Mesendoderm (in vitro differentiated cells): Measurements from ENCODE around the gene AFF1.
A peak's percentile ranks its signal among the peaks of the same experiment; 100 is the strongest.

Source experiments
- DNase-seq: peaks from one replicate; pipeline ENCODE4 v3.0.0; 2013
- H2AK5ac ChIP-seq: 2 replicates; pipeline ENCODE4 v1.6.1; 2013; ENCODE audit warnings: low read length, inconsistent platforms
- H2BK120ac ChIP-seq: 2 replicates; pipeline ENCODE4 v1.6.1; 2013; ENCODE audit warnings: low read depth, mild to moderate bottlenecking, low read length, moderate library complexity, mixed read lengths
- H2BK15ac ChIP-seq: replicated peaks from 2 replicates; pipeline ENCODE4 v1.6.1; 2013; ENCODE audit warnings: low read depth, mild to moderate bottlenecking, moderate library complexity
- H2BK5ac ChIP-seq: 2 replicates; pipeline ENCODE4 v1.6.1; 2013; ENCODE audit warnings: low read length, inconsistent platforms
- H3K18ac ChIP-seq: 2 replicates; pipeline ENCODE4 v1.6.1; 2013; ENCODE audit warnings: mild to moderate bottlenecking, low read length, mixed read lengths
- H3K23ac ChIP-seq: one replicate; pipeline ENCODE4 v1.6.1; 2013; ENCODE audit warnings: low read length
- H3K27ac ChIP-seq: 2 replicates; pipeline ENCODE4 v1.5.1; 2013; ENCODE audit warnings: low read depth, mild to moderate bottlenecking, inconsistent platforms, low read length, moderate library complexity
- H3K27me3 ChIP-seq: 2 replicates; pipeline ENCODE4 v1.6.1; 2013; ENCODE audit warnings: low read length, control low read depth, mild to moderate bottlenecking, inconsistent platforms; ENCODE audit not compliant: insufficient read depth, poor library complexity
- H3K36me3 ChIP-seq: 2 replicates; pipeline ENCODE4 v1.6.1; 2013; ENCODE audit warnings: low read length, inconsistent platforms; ENCODE audit not compliant: control insufficient read depth, insufficient read depth
- H3K4ac ChIP-seq: one replicate; pipeline ENCODE4 v1.6.1; 2013; ENCODE audit warnings: low read depth, mild to moderate bottlenecking, low read length, moderate library complexity
- H3K4me1 ChIP-seq: 2 replicates; pipeline ENCODE4 v1.6.1; 2013; ENCODE audit warnings: low read depth, low read length, inconsistent platforms; ENCODE audit not compliant: control insufficient read depth
- H3K4me2 ChIP-seq: 2 replicates; pipeline ENCODE4 v1.6.1; 2013; ENCODE audit warnings: low read length
- H3K4me3 ChIP-seq: 2 replicates; pipeline ENCODE4 v1.5.1; 2013; ENCODE audit warnings: mild to moderate bottlenecking, low read length
- H3K56ac ChIP-seq: one replicate; pipeline ENCODE4 v1.6.1; 2013; ENCODE audit warnings: low read length
- H3K79me1 ChIP-seq: 2 replicates; pipeline ENCODE4 v1.6.1; 2013; ENCODE audit warnings: low read length, inconsistent platforms
- H3K79me2 ChIP-seq: 2 replicates; pipeline ENCODE4 v1.6.1; 2013; ENCODE audit warnings: mild to moderate bottlenecking, low read length; ENCODE audit not compliant: control insufficient read depth, insufficient read depth
- H3K9ac ChIP-seq: 2 replicates; pipeline ENCODE4 v1.6.1; 2013; ENCODE audit warnings: low read length, inconsistent platforms
- H4K5ac ChIP-seq: one replicate; pipeline ENCODE4 v1.6.1; 2013; ENCODE audit warnings: low read length
- H4K8ac ChIP-seq: one replicate; pipeline ENCODE4 v1.6.1; 2013; ENCODE audit warnings: low read depth, mild to moderate bottlenecking, control low read depth, low read length, moderate library complexity
- WGBS: extraction: QIAGEN DNeasy Blood & Tissue Kit; methylation state at CpG from one replicate; pipeline ENCODE4 v1.1.7; 2013; ENCODE audit warnings: low lambda C conversion rate, missing lambda C conversion rate; ENCODE audit not compliant: insufficient coverage; ENCODE audit errors: extremely low coverage; 5-methylcytosine and 5-hydroxymethylcytosine counted together

Gene AFF1

DNA sequence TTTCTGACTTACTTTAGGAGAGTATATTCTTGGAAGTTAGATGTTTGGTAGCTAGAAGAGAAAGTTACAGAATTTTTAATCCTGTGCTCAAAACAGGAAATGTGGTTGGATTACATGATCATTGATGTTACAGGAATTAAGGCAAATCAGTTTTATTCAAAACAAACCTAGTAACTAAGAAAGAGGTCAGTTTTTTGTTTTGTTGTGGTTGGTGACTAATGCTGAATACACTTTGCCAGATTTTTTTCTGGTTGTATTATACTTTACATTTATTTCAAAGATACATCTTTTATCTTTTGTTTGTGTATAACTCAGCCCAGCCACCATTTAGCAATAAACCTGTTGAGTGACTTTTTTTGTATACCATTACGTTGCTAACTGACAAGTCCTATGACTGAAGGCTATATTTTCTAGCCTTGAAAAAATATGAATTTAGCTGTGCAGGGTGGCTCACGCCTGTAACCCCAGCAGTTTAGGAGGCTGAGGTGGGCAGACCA is 168.9 kb downstream of the AFF1 start:
- Histone ChIP-seq H3K4ac (no peak overlapping the region), H3K9ac (no peak overlapping the region), H2BK120ac (no peak overlapping the region), H3K79me2 (no peaks in the 10 kb centered on the region), H3K23ac (no peak overlapping the region), H3K4me1 (no peaks in the 10 kb centered on the region), H3K56ac (no peak overlapping the region), H3K27me3 (no peaks in the 10 kb centered on the region), H4K5ac (no peak overlapping the region), H4K8ac (no peak overlapping the region), H2BK5ac (no peak overlapping the region), H3K79me1 (peaks cover 3% of the 10 kb centered on the region), H3K36me3 (peaks cover 4% of the 10 kb centered on the region), H2BK15ac (no peak overlapping the region), H3K4me3 (no peak overlapping the region), H3K27ac (no peak overlapping the region), H2AK5ac (no peak overlapping the region), H3K4me2 (no peak overlapping the region), H3K18ac (no peak overlapping the region)
- no CpG with 5 or more reads among the region's 2 CpGs for WGBS
- no peak for DNase-seq

DNA sequence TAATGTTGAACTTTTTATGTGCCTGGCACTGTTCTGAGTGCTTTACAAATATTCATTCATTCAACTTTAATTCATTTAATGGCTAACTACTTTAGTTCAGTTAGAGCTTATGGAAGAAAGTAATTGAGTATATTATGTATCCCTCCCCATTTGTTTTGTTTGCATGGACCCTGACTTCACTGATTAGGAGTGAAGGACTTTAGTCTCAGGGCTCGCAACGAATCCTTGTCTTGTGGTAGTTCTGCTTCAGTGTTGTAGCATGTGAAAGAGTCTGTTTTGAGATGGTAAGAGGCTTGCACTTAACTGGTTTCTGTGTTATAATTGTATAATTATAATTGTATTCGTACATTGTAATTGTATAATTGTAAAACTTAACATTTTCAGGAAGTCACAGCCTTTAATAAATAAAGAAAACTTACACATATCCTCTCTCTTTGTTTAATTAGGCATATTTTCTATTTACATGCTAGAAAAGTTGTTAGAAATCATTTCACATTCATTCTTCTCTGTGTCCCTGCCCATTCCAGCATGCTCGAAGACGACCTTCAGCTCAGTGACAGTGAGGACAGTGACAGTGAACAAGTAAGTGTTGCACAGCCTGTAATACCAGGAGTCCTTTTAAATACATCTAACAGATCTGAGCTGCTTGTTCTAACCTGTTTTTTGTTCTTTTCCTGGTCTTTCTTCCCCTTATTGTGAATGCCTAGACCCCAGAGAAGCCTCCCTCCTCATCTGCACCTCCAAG is 170.5 kb downstream of the AFF1 start:
- H2BK5ac ChIP-seq, result no peak overlapping the region
- DNase-seq, result no peak
- H3K36me3 ChIP-seq, result peaks cover 4% of the 10 kb centered on the region
- no peaks in the 10 kb centered on the region for H3K79me2 ChIP-seq
- no peak overlapping the region for H4K8ac ChIP-seq
- no CpG with 5 or more reads among the region's 5 CpGs for WGBS
- no peak overlapping the region for H2AK5ac ChIP-seq
- no peak overlapping the region for H3K18ac ChIP-seq
- no peak overlapping the region for H3K4me3 ChIP-seq
- H3K23ac ChIP-seq, result no peak overlapping the region
- no peak overlapping the region for H3K4ac ChIP-seq
- H3K27me3 ChIP-seq, result no peaks in the 10 kb centered on the region
- no peaks in the 10 kb centered on the region for H3K4me1 ChIP-seq
- no peak overlapping the region for H3K4me2 ChIP-seq
- no peak overlapping the region for H3K9ac ChIP-seq
- H2BK15ac ChIP-seq, result no peak overlapping the region
- H4K5ac ChIP-seq, result no peak overlapping the region
- H2BK120ac ChIP-seq, result no peak overlapping the region
- H3K27ac ChIP-seq, result no peak overlapping the region
- H3K56ac ChIP-seq, result no peak overlapping the region
- peaks cover 3% of the 10 kb centered on the region for H3K79me1 ChIP-seq

- Histone ChIP-seq H4K8ac (no peak overlapping the region), H3K4me2 (no peak overlapping the region), H3K4me1 (no peaks in the 10 kb centered on the region), H2BK5ac (no peak overlapping the region), H3K56ac (no peak overlapping the region), H4K5ac (no peak overlapping the region), H3K9ac (no peak overlapping the region), H3K36me3 (peaks cover 7% of the 10 kb centered on the region), H3K4ac (no peak overlapping the region), H2AK5ac (no peak overlapping the region), H3K79me1 (peaks cover 4% of the 10 kb centered on the region), H3K23ac (no peak overlapping the region), H3K27me3 (no peaks in the 10 kb centered on the region), H3K18ac (no peak overlapping the region), H2BK15ac (no peak overlapping the region), H3K27ac (no peak overlapping the region), H2BK120ac (no peak overlapping the region), H3K79me2 (no peaks in the 10 kb centered on the region), H3K4me3 (no peak overlapping the region)
- WGBS, result no CpG with 5 or more reads among the region's 5 CpGs
- DNase-seq, result peak; percentile 76
Measured at GRCh38 chr4:87108142-87108546, 173.3 kb downstream of the AFF1 start.

DNA sequence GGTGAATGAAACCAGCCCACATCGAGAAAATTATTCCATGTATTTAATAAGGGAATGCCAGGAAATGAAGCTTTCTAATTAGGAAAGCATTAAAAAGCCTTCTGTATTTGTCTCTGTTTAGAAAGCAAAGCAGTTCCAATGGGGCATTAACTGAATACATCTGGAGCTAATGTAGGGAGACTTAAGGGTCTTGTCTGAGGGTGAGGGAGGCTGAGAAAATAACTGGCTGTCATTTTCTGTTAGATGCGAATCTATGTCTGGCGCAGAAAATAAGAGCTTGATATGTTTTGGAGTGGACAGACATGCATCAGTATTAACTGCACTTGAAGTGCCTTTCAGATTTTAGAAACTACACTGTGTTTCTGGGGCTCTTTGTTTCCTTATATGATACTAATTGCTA is 174.3 kb downstream of the AFF1 start:
- Histone ChIP-seq H2BK5ac (no peak overlapping the region), H3K4me3 (no peak overlapping the region), H3K23ac (no peak overlapping the region), H3K79me2 (no peaks in the 10 kb centered on the region), H3K4me2 (no peak overlapping the region), H3K36me3 (peaks cover 7% of the 10 kb centered on the region), H4K8ac (no peak overlapping the region), H3K56ac (no peak overlapping the region), H3K27ac (no peak overlapping the region), H3K79me1 (peaks cover 4% of the 10 kb centered on the region), H3K4me1 (no peaks in the 10 kb centered on the region), H3K18ac (no peak overlapping the region), H3K27me3 (no peaks in the 10 kb centered on the region), H2BK120ac (no peak overlapping the region), H2BK15ac (no peak overlapping the region), H4K5ac (no peak overlapping the region), H2AK5ac (no peak overlapping the region), H3K4ac (no peak overlapping the region), H3K9ac (no peak overlapping the region)
- no CpG with 5 or more reads among the region's 3 CpGs for WGBS
- no peak for DNase-seq

- no peak overlapping the region for H3K4me3 ChIP-seq
- H3K18ac ChIP-seq, result no peak overlapping the region
- no peak overlapping the region for H2BK15ac ChIP-seq
- no peak overlapping the region for H4K8ac ChIP-seq
- H3K4me1 ChIP-seq, result no peaks in the 10 kb centered on the region
- H3K27me3 ChIP-seq, result no peaks in the 10 kb centered on the region
- H3K79me2 ChIP-seq, result no peaks in the 10 kb centered on the region
- no peak overlapping the region for H4K5ac ChIP-seq
- no peak overlapping the region for H3K4me2 ChIP-seq
- H3K4ac ChIP-seq, result no peak overlapping the region
- peaks cover 9% of the 10 kb centered on the region for H3K36me3 ChIP-seq
- H2BK120ac ChIP-seq, result no peak overlapping the region
- no CpG with 5 or more reads among the region's 1 CpG for WGBS
- no peak overlapping the region for H3K27ac ChIP-seq
- H3K9ac ChIP-seq, result no peak overlapping the region
- H2BK5ac ChIP-seq, result no peak overlapping the region
- no peak overlapping the region for H3K56ac ChIP-seq
- H2AK5ac ChIP-seq, result no peak overlapping the region
- no peak overlapping the region for H3K23ac ChIP-seq
- H3K79me1 ChIP-seq, result peaks cover 6% of the 10 kb centered on the region
- DNase-seq, result no peak
Measured at GRCh38 chr4:87109945-87110344, 175.1 kb downstream of the AFF1 start.

GRCh38 chr4:87112063-87112462 is 177.3 kb downstream of the AFF1 start:
- Histone ChIP-seq H3K79me2 (no peaks in the 10 kb centered on the region), H2BK5ac (no peak overlapping the region), H2BK120ac (no peak overlapping the region), H3K27me3 (no peaks in the 10 kb centered on the region), H3K23ac (no peak overlapping the region), H3K4ac (no peak overlapping the region), H2BK15ac (no peak overlapping the region), H4K5ac (no peak overlapping the region), H3K9ac (no peak overlapping the region), H3K79me1 (peaks cover 10% of the 10 kb centered on the region), H2AK5ac (no peak overlapping the region), H3K4me1 (peaks cover 2% of the 10 kb centered on the region), H3K36me3 (peaks cover 13% of the 10 kb centered on the region), H3K18ac (no peak overlapping the region), H3K4me3 (no peak overlapping the region), H3K4me2 (no peak overlapping the region), H4K8ac (no peak overlapping the region), H3K27ac (no peak overlapping the region), H3K56ac (no peak overlapping the region)
- WGBS, result no CpG with 5 or more reads among the region's 4 CpGs
- no peak for DNase-seq
